H9 (cell line): Measurements from ENCODE around the gene ZNF823. TPM values are rescaled to one million over a fixed set of nuclear protein-coding genes. Genes with fewer than 3 reads are reported as not detected.

ENCODE experiments used
- DNase-seq: peaks from one replicate; pipeline ENCODE4 v3.0.0-alpha.2; 2017
- H2AFZ ChIP-seq: one replicate; pipeline ENCODE4 v1.6.1; 2013; ENCODE audit warnings: mild to moderate bottlenecking, low read length, control low read depth, moderate library complexity
- H2AK5ac ChIP-seq: 2 replicates; pipeline ENCODE4 v1.6.1; 2013; ENCODE audit warnings: low read length, control low read depth, mixed read lengths; ENCODE audit not compliant: insufficient read length
- H2BK120ac ChIP-seq: one replicate; pipeline ENCODE4 v1.6.1; 2013; ENCODE audit warnings: low read depth, mild to moderate bottlenecking, low read length, control low read depth, inconsistent platforms; ENCODE audit not compliant: poor library complexity, severe bottlenecking
- H2BK12ac ChIP-seq: 2 replicates; pipeline ENCODE4 v1.6.1; 2013; ENCODE audit warnings: low read length, control low read depth, mixed read lengths, low read depth; ENCODE audit not compliant: insufficient read length
- H2BK15ac ChIP-seq: 2 replicates; pipeline ENCODE4 v1.6.1; 2013; ENCODE audit warnings: low read depth, low read length, control low read depth
- H2BK20ac ChIP-seq: one replicate; pipeline ENCODE4 v1.6.1; 2013; ENCODE audit warnings: low read depth, mild to moderate bottlenecking, low read length, control low read depth, inconsistent platforms; ENCODE audit not compliant: poor library complexity, severe bottlenecking
- H2BK5ac ChIP-seq: 2 replicates; pipeline ENCODE4 v1.6.1; 2013; ENCODE audit warnings: low read length, control low read depth, mixed read lengths; ENCODE audit not compliant: insufficient read length
- H3K14ac ChIP-seq: 2 replicates; pipeline ENCODE4 v1.6.1; 2013; ENCODE audit warnings: low read length, control low read depth; ENCODE audit not compliant: insufficient read depth
- H3K18ac ChIP-seq: 2 replicates; pipeline ENCODE4 v1.6.1; 2013; ENCODE audit warnings: low read depth, mild to moderate bottlenecking, mixed read lengths, low read length, control low read depth; ENCODE audit not compliant: insufficient read length
- H3K23ac ChIP-seq: 2 replicates; pipeline ENCODE4 v1.6.1; 2013; ENCODE audit warnings: low read length, control low read depth, mixed read lengths, low read depth; ENCODE audit not compliant: insufficient read length
- H3K23me2 ChIP-seq: 2 replicates; pipeline ENCODE4 v1.6.1; 2013; ENCODE audit warnings: low read depth, mild to moderate bottlenecking, mixed read lengths, low read length, control low read depth; ENCODE audit not compliant: insufficient read length, poor library complexity, severe bottlenecking
- H3K27ac ChIP-seq: 2 replicates; pipeline ENCODE4 v1.5.1; 2013; ENCODE audit warnings: low read length, control low read depth, mixed read lengths, low read depth; ENCODE audit not compliant: insufficient read length
- H3K27me3 ChIP-seq: 2 replicates; pipeline ENCODE4 v1.6.1; 2013; ENCODE audit warnings: low read length, control low read depth, inconsistent platforms; ENCODE audit not compliant: insufficient read depth
- H3K4ac ChIP-seq: 2 replicates; pipeline ENCODE4 v1.6.1; 2013; ENCODE audit warnings: low read depth, mild to moderate bottlenecking, control low read depth, inconsistent platforms, low read length, moderate library complexity
- H3K4me1 ChIP-seq: 2 replicates; pipeline ENCODE4 v1.6.1; 2013; ENCODE audit warnings: low read length, control low read depth, inconsistent platforms; ENCODE audit not compliant: insufficient read depth
- H3K4me2 ChIP-seq: 2 replicates; pipeline ENCODE4 v1.6.1; 2013; ENCODE audit warnings: low read length, control low read depth, mixed read lengths; ENCODE audit not compliant: insufficient read length, insufficient read depth
- H3K56ac ChIP-seq: 2 replicates; pipeline ENCODE4 v1.6.1; 2013; ENCODE audit warnings: low read depth, mild to moderate bottlenecking, mixed read lengths, low read length, control low read depth; ENCODE audit not compliant: insufficient read length
- H3K79me1 ChIP-seq: 2 replicates; pipeline ENCODE4 v1.6.1; 2013; ENCODE audit warnings: low read depth, mild to moderate bottlenecking, moderate library complexity, low read length, control low read depth, inconsistent platforms; ENCODE audit not compliant: insufficient read depth, poor library complexity, severe bottlenecking
- H3K79me2 ChIP-seq: 2 replicates; pipeline ENCODE4 v1.6.1; 2013; ENCODE audit warnings: low read length, control low read depth, inconsistent platforms; ENCODE audit not compliant: insufficient read depth
- H3K9ac ChIP-seq: 2 replicates; pipeline ENCODE4 v1.6.1; 2013; ENCODE audit warnings: low read length, control low read depth, mixed read lengths; ENCODE audit not compliant: insufficient read length; ENCODE audit errors: extremely low read depth
- H3K9me3 ChIP-seq: one replicate; pipeline ENCODE4 v1.6.1; 2013; ENCODE audit warnings: low read depth, low read length, inconsistent platforms; ENCODE audit not compliant: control insufficient read depth
- H3T11ph ChIP-seq: one replicate; pipeline ENCODE4 v1.6.1; 2013; ENCODE audit warnings: mild to moderate bottlenecking, low read length, control low read depth, inconsistent platforms
- H4K20me1 ChIP-seq: one replicate; pipeline ENCODE4 v1.6.1; 2013; ENCODE audit not compliant: control insufficient read depth, insufficient read length, insufficient read depth
- H4K5ac ChIP-seq: 2 replicates; pipeline ENCODE4 v1.6.1; 2013; ENCODE audit warnings: low read depth, mild to moderate bottlenecking, mixed read lengths, low read length, control low read depth; ENCODE audit not compliant: insufficient read length
- H4K8ac ChIP-seq: replicated peaks from 2 replicates; pipeline ENCODE4 v1.6.1; 2013; ENCODE audit warnings: low read length, control low read depth, mixed read lengths, low read depth; ENCODE audit not compliant: insufficient read length
- H4K91ac ChIP-seq: 2 replicates; pipeline ENCODE4 v1.6.1; 2013; ENCODE audit warnings: low read depth, mild to moderate bottlenecking, moderate library complexity, mixed read lengths, low read length, control low read depth; ENCODE audit not compliant: insufficient read length
- H3K27ac Mint-ChIP-seq, 3 experiments: 2 replicates in 2 of 3; 3 replicates in 1 of 3; pipeline ENCODE4 v1.8.0; 2020 to 2021; ENCODE audit warnings: mixed read lengths in 3 of 3, mild to moderate bottlenecking in 1 of 3, moderate library complexity in 1 of 3
- H3K27me3 Mint-ChIP-seq: 2 replicates; pipeline ENCODE4 v1.8.0; 2021; ENCODE audit warnings: low read depth, mild to moderate bottlenecking, moderate library complexity, mixed read lengths
- H3K36me3 Mint-ChIP-seq, 3 experiments: 2 replicates in 2 of 3; 3 replicates in 1 of 3; pipeline ENCODE4 v1.8.0; 2020 to 2021; ENCODE audit warnings: low read depth in 3 of 3, mixed read lengths in 3 of 3; ENCODE audit not compliant: insufficient read depth in 1 of 3
- H3K4me1 Mint-ChIP-seq, 2 experiments: 2 replicates each; pipeline ENCODE4 v1.8.0; 2020; ENCODE audit warnings: mixed read lengths in 2 of 2
- H3K4me3 Mint-ChIP-seq, 2 experiments: 2 replicates in 1 of 2; 3 replicates in 1 of 2; pipeline ENCODE4 v1.8.0; 2020 to 2021; ENCODE audit warnings: mild to moderate bottlenecking in 2 of 2, mixed read lengths in 2 of 2, moderate library complexity in 1 of 2
- H3K9me3 Mint-ChIP-seq, 2 experiments: 2 replicates in 1 of 2; 3 replicates in 1 of 2; pipeline ENCODE4 v1.8.0; 2020; ENCODE audit warnings: mild to moderate bottlenecking in 2 of 2, mixed read lengths in 2 of 2, moderate library complexity in 1 of 2
- WGBS: extraction: QIAGEN DNeasy Blood & Tissue Kit; methylation state at CpG from one replicate; pipeline ENCODE4 v1.1.7; 2013; ENCODE audit warnings: missing lambda C conversion rate, low lambda C conversion rate, mixed read lengths; ENCODE audit not compliant: insufficient read length; ENCODE audit errors: extremely low coverage; 5-methylcytosine and 5-hydroxymethylcytosine counted together
- total RNA-seq: library from RNA; stranded (reverse); gene quantifications from 2 replicates; pipeline ENCODE4 v1.2.1, GENCODE V29; 2021
- TF ChIP-seq, protein P1 (sequence below): fragments of 200-600 bp; sonication (generic); conservative IDR thresholded peaks from 3 replicates; pipeline ENCODE4 v1.8.0; 2021; ENCODE audit warnings: antibody characterized with exemption, mild to moderate bottlenecking

The ZNF823 gene
- total RNA-seq, 1 experiment from 2014 or later, result 2.5 TPM

DNA sequence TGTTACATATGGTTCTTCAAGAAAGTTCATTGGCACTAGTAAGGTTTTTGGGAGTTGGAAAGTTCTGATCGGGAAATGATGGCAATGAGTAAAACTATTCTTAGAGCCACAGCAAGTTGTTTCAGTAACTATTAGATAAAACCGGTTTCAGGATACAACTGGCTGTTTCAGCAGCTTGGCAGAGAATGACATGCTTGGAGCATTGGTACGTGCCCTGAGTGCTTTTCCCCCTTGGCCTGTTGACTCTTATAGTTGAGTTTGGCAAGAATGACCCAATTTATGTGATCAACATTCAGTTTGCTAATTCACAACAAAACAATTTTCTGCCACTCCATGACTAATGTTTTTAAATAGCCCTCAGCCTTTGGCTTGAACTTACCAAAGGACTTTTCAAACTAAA is 48.8 kb upstream of the ZNF823 start:
- H3K23me2 ChIP-seq, result no peaks in the 10 kb centered on the region
- TF ChIP-seq, protein P1, sequence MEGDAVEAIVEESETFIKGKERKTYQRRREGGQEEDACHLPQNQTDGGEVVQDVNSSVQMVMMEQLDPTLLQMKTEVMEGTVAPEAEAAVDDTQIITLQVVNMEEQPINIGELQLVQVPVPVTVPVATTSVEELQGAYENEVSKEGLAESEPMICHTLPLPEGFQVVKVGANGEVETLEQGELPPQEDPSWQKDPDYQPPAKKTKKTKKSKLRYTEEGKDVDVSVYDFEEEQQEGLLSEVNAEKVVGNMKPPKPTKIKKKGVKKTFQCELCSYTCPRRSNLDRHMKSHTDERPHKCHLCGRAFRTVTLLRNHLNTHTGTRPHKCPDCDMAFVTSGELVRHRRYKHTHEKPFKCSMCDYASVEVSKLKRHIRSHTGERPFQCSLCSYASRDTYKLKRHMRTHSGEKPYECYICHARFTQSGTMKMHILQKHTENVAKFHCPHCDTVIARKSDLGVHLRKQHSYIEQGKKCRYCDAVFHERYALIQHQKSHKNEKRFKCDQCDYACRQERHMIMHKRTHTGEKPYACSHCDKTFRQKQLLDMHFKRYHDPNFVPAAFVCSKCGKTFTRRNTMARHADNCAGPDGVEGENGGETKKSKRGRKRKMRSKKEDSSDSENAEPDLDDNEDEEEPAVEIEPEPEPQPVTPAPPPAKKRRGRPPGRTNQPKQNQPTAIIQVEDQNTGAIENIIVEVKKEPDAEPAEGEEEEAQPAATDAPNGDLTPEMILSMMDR, result no peak
- Mint-ChIP-seq H3K4me1 (no peaks in the 10 kb centered on the region), H3K27ac (no peak overlapping the region), H3K36me3 (peaks cover 0 to 14% (median 2%) of the 10 kb centered on the region in 3 experiments; a peak in 3 of 7 replicates), H3K27me3 (peaks cover 42% of the 10 kb centered on the region), H3K9me3 (peaks cover 62% of the 10 kb centered on the region in 2 experiments), H3K4me3 (no peak overlapping the region)
- no peak overlapping the region for H3K56ac ChIP-seq
- no peak overlapping the region for H3K4ac ChIP-seq
- no peaks in the 10 kb centered on the region for H3K79me2 ChIP-seq
- no peak overlapping the region for H3K23ac ChIP-seq
- H4K91ac ChIP-seq, result no peak overlapping the region
- no peak overlapping the region for H2BK20ac ChIP-seq
- H2BK15ac ChIP-seq, result no peak overlapping the region
- H2BK120ac ChIP-seq, result no peak overlapping the region
- no peak overlapping the region for H2BK5ac ChIP-seq
- H3K4me1 ChIP-seq, result no peaks in the 10 kb centered on the region
- H3K27me3 ChIP-seq, result no peaks in the 10 kb centered on the region
- H3T11ph ChIP-seq, result no peak overlapping the region
- H3K9ac ChIP-seq, result no peak overlapping the region
- no peaks in the 10 kb centered on the region for H3K9me3 ChIP-seq
- H3K18ac ChIP-seq, result no peak overlapping the region
- H2AK5ac ChIP-seq, result no peak overlapping the region
- H3K14ac ChIP-seq, result no peak overlapping the region
- H3K79me1 ChIP-seq, result no peaks in the 10 kb centered on the region
- no peak overlapping the region for H2AFZ ChIP-seq
- no CpG with 5 or more reads among the region's 3 CpGs for WGBS
- no peak overlapping the region for H4K8ac ChIP-seq
- no peak for DNase-seq
- no peak overlapping the region for H4K5ac ChIP-seq
- no peak overlapping the region for H3K4me2 ChIP-seq
- no peak overlapping the region for H3K27ac ChIP-seq
- no peak overlapping the region for H2BK12ac ChIP-seq
- no peaks in the 10 kb centered on the region for H4K20me1 ChIP-seq
